ENCODE results near the gene OR52B2.
"Not testable (repeated sequence)": the region's sequence is repeated elsewhere in the genome, so short reads cannot be mapped to it uniquely, and the experiment has no call there.

The OR52B2 gene

GRCh38 chr11:6151117-6151516 is 19.0 kb downstream of the OR52B2 start:
- DNase-seq, result no peak

- not testable (repeated sequence) for DNase-seq
Measured at GRCh38 chr11:6143737-6144136, 26.4 kb downstream of the OR52B2 start.

- no peak for DNase-seq
Measured at GRCh38 chr11:6142936-6143335, 27.2 kb downstream of the OR52B2 start.

- not testable (repeated sequence) for DNase-seq
Measured at GRCh38 chr11:6135936-6136335, 34.2 kb downstream of the OR52B2 start.

- no peak for DNase-seq
Measured at GRCh38 chr11:6132431-6132830, 37.7 kb downstream of the OR52B2 start.

- no peak for DNase-seq
Measured at GRCh38 chr11:6129635-6130034, 40.5 kb downstream of the OR52B2 start.

- DNase-seq, result no peak
Measured at GRCh38 chr11:6129011-6129410, 41.1 kb downstream of the OR52B2 start.

- no peak for DNase-seq
Measured at GRCh38 chr11:6127881-6128280, 42.2 kb downstream of the OR52B2 start.

- no peak for DNase-seq
Measured at GRCh38 chr11:6124245-6124644, 45.9 kb downstream of the OR52B2 start.
